Stimulated activated CD4-positive, alpha-beta T cell treated with anti-CD3 and anti-CD28 coated beads, Interleukin-1b, Interleukin-23, amount 100 ng/mL, for 48 hours (primary cell): ENCODE measurements around the gene ATF6.

Experiments
- DNase-seq: peaks from one replicate; pipeline ENCODE4 v3.0.0-alpha.2; 2020

Gene ATF6

DNA sequence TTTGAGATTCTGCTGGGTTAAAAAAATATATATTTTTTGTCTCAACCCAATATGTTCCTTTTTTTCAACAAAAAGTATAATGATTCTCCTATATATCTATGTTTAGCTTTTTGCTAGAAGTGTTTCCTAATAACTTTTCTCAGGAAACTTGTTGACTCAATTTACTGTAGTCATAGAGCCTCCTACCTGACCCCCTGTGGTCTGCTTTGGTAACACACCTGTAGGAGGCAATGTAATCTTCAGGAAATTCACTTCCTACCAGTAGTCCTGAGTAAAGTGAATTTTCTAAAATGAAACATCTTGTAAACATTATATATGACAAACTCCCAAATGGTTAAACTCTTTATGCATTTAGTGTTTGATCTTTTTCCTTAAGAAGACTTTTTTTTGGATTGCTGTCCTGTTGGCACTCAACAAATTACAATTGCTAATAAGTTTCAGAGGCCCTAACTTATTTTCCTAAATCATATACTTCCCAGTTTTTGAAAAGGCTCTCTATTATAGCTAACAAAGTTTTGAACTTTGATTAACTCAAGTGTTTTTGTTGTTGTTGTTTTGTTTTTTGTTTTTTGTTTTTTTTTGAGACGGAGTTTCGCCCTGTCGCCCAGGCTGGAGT is 139.3 kb downstream of the ATF6 start:
- no peak for DNase-seq

DNA sequence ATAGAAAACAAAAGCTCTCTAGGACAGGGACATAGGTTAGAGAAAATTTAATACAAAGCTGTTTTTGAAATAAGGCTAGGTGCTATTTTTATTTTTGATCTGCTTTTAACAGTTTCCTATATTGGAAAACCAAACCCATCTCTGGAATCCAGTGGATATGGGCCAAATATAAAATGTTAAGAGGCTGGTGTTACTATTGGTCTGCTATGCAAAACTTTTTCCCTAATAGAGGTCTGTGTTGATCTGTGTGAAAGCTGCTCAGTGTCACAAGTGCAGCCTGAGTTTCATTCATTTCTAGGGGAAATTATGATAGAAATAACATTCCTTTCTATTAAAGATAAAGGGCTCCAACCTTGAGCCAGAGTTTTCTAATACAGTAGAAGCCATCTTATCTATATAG is 141.1 kb downstream of the ATF6 start:
- DNase-seq: no peak

DNA sequence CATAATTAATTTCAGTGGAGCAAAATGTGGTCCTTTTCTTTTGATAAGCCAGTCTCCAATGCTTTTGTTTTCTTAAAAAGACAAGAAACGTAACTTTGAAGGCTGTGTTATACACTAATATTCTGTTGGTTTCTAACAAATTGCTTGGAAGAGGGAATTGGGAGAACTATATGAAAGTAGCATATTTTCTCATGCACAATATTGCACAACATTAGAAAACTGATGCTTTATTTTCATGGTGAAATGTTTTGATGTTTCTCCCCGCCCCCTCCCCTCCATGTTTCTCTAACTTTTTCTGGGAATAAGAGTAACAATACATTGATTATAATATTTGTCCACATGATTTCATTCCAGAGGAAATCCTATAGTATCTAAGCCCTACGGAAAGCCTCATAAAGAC is 142.1 kb downstream of the ATF6 start:
- no peak for DNase-seq

- no peak for DNase-seq
These were observed 144.5 kb downstream of the ATF6 start for GRCh38 chr1:161910604-161911003.

DNA sequence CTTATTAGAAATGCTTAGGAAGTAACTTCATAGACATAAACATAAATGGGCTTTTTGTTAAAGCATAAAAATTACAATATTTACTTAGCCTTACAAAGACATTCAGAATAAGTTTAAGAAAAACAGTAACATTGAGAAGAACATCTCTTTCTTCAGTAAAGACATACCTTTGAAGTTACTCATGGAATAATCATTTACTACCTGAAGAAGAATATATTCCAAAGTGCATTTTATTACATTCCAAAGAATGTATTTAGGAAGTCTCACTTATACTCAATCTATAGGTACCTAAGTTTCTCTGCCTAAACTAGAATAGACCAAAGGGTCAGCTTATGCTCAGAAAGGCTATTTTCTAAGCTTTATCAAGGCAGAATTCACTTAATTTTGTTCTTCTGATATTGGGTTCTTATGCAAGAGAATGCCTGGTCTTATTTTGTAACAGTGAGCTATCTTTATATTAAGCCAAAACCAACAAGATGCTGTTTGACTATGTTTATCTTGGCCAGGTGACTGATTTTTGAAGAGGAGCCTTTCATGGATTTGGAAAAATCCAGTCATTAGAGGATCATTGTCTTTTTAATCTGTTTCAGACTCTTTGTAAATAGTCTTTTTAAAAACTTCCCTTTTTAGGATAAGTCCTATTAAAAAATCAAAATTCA is 147.5 kb downstream of the ATF6 start:
- no peak for DNase-seq

GRCh38 chr1:161914595-161914994 is 148.5 kb downstream of the ATF6 start:
- no peak for DNase-seq

- DNase-seq: peak; percentile 61
These were observed 149.0 kb downstream of the ATF6 start for GRCh38 chr1:161915051-161915503.

- DNase-seq: no peak
These were observed 149.9 kb downstream of the ATF6 start for GRCh38 chr1:161915978-161916377.

DNA sequence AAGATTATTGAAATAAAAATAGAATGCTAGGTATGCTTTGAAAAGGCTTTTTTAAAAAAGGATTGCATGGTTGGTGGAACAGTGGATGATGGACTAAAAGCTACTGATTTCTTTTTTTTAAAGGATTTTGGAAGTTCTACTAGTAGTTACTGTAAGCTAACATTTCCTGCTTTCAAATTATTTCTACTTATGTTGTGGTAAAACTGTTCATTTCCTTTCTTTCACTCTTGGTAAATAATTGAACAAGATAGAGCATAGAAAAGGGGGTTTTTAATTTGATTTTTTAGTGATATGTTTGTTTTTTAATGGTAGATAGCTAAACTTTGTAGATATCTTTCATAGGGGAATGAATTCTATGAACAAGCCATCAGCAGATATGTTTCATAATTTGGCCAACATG is 153.1 kb downstream of the ATF6 start:
- DNase-seq: no peak

DNA sequence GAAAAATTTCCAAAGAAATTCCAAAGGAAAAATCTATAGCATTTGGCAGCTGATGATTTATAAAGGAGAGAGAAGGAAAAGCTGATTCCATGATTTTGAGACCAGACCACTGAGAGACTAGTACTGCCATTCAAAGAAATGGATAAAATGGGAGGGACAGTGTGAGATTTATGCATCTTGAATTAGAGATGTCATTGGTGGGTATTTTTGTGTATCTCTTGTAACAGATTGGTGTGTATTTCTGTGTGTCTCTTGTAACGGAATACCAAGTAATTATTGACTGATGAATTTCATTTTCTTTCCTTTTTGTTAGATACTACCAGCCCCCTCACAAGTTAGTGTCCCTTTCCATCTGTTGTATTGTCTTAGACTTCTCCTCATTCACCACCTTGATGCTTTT is 155.4 kb downstream of the ATF6 start:
- no peak for DNase-seq

DNA sequence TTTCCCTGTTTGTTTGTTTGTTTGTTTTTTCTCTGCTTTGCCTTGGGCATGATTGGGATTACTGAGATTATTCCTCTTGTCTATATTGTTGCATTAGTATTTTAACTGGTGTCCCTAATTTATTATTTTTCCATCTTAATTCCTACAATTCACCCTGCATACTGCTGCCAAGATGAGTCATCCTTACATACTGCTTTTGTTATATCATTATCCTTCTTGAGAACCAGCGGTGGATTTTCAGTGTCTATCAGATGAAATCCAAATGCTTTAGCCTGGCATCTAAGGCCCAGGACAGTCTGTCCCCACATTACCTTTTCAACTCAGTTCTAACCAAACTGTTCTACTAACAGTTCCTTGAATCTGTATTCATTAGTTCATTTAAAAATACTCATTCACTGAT is 155.9 kb downstream of the ATF6 start:
- no peak for DNase-seq

DNA sequence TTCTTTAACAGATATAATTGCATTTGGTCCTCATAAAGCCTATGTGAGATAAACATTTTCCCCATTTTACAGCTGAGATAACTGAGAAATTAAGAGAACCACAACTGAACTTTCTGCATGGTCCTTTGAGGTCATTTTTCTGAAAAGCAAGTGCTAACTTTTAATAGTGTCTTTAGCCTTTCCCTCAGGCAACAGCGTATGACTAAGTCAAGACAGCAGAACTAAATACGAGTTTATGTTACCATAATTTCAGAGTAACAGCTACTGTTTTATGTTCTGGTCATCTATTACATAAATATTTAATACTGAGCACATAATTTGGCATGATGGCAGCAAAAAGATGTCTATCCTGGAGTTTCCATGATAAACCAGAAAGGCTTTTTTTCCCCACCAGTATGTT is 161.9 kb downstream of the ATF6 start:
- DNase-seq: no peak

DNA sequence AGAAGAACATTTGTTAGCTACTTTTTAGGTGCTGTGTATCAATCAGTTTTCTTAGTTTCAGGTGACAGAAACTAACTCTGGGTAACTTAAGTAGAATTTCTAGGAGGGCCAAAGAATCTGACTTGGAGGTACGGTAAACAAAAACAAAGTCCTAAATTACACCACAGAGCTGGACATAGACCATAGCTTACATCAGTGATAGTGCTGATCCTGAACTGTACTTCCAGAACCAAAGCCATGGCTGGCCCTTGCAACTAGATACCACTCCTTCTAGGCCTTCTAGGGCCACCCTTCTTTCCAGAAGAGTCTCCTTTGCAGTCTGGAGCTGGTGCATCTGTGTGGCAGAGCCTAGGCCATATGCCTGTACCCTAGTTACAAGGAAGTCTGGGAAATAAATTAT is 163.0 kb downstream of the ATF6 start:
- no peak for DNase-seq

DNA sequence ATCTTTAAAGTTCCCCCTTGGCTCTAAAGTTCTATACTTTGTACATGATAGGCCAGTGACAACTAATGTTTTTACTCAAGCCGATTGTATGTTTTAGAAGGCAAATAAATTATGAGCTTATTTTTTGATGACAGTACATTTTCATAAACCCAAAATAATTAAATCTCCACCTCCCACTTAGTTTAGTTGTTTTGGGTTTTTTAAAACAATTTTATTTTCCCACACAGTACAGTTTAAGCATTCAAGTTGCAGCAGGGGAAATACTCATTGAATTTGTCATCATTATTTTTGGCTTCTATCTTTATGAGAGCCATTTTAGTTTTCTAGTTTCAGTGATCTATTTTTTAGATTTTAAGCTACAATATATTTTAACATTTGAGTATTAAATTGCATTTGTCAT is 163.9 kb downstream of the ATF6 start:
- DNase-seq: no peak

GRCh38 chr1:161932668-161933067 is 166.5 kb downstream of the ATF6 start:
- DNase-seq: no peak

DNA sequence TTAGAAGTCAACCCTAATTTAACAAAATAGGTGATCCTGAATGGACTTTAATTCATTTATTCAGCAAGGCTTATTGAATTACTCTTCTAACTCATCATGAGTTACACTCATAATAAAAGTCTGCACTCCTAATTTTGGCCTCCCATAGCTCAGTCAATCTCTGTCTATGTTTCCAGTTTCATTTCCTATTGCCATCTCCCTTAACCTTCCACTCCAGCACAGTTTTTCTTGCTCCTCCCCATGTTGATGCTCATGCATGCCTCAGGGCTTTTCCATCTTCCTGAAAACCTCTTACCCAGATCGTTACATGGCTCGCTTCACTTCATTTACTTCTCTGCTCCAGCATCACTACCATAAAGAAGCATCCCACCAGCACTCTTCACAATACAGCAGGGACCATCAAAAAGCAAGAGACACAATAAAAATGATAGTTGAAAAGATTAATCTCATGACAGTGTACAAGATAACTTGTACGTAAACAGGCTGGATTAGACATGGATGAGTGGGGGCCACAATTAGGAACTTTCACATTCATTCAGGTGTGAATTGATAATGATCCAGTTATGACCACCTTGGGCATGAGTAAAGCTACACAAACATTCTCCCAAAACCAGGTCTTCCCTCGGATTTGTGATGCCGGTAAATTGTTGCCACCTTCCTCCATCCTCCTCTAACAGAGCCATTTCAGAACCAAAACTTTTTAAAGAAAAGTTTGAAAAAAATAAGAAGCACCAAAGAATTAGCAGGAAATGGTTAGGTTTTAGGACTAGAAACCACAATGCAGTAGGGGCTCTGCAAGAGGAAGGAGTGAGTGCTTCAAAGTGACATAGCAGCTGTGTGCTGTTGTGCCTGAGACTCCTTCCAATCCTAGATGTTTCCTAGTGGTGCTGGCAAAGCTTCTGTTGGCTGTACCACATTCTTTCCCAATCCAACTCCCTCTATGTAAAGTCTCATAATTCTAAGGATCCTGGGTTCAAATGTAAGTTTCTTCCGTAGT is 167.8 kb downstream of the ATF6 start:
- no peak for DNase-seq

- no peak for DNase-seq
These were observed 169.1 kb downstream of the ATF6 start for GRCh38 chr1:161935264-161935663.

- DNase-seq: no peak
These were observed 170.7 kb downstream of the ATF6 start for GRCh38 chr1:161936786-161937185.

DNA sequence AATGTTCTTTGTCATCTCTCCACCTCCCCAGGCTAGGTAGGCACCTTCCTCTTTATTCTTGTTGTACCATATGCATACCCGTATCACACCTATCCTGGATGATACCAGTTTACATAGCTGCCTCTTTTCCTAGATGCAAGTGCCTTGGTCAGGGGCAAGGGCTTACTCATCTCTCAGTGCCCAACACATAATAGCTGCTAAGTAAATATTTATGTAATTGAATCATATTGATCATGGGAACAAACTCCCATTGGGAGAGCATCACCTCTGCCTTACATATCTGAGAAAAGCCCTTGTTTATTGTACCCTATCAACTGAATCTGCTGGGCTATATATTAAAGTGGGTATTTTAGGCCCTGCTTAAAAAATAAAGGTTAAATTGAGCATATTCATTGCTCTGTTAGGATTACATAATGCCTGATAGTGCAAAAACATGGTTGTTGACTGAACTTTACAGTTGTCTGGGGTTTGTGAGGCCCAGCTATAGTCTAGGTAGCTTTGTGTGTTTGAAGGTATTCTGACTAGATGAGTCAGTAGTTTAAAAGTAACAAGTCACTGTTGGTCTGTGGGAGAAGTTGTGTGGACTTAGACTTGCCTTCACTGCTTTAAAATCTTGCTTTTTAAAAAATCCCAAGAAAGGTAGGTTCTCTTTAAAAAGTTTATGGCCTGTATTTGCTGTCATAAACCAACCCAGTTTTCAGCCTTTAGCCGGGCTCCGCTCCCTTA is 174.9 kb downstream of the ATF6 start:
- DNase-seq: no peak

DNA sequence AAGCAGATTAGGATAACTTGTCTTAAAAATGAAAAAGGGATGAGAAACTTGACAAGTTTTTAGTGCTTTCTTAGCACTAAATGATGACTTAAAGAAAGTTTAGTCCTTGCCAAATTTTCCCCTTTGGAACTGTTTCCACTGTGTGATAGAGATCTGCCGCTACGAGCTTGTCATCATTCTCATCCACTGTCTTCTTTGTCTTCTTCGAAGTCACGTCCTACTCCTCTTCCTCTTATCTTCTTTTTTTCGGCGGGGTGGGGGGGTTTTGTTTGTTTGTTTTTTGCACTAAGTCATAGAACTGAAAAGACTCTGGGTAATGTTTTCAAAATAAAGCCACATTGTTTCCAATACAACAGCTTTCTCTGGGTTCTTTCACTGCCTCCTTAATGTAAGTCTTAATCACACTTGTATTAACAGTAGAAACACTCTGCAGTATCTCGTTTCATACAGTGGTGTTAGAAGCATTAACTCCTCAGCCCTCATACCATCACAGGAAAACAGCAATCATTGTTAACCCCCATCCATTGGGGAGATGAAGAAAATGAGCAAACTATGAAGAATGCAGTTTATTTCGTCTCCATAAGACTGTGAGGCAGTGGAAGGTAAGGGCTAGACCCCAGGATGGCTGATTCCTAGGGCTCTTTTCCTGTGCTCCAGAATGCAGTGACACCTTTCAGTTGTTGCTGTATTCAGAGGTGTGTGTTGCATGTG is 175.8 kb downstream of the ATF6 start:
- no peak for DNase-seq

- no peak for DNase-seq
These were observed 177.6 kb downstream of the ATF6 start for GRCh38 chr1:161943737-161944136.

GRCh38 chr1:161944381-161944780 is 178.3 kb downstream of the ATF6 start:
- DNase-seq: no peak
